K562 (cell line): Measurements from ENCODE around the gene TCIRG1. TPM values are rescaled to one million over a fixed set of nuclear protein-coding genes. Genes with fewer than 3 reads are reported as not detected.

Source experiments
- ATAC-seq: fragments of 200-7000 bp; cut with Tn5 transposase; 3 replicates; pipeline ENCODE4 v1.9.1; 2020; ENCODE audit warnings: moderate library complexity
- BruUV-seq: library from RNA; stranded (reverse); fragments of 400-500 nt; replicated peaks from 2 replicates; lab custom pipeline; 2021; lab: Mats Ljungman, UMichigan
- CTCF ChIA-PET: fragments of 300-600 bp; formaldehyde crosslinking; extraction: SDS; loops from one replicate; lab custom pipeline; 2021; ENCODE audit warnings: low intra/inter-chr PET ratio; lab: Yijun Ruan, JAX
- POLR2A ChIA-PET: fragments of 300-600, 350-650 bp; sonication (Branson Sonifier 250); formaldehyde crosslinking; extraction: SDS; loops from one replicate; lab custom pipeline; 2021; ENCODE audit warnings: antibody characterized with exemption, inconsistent platforms; lab: Yijun Ruan, JAX
- DNase-seq, 4 experiments: peaks; one replicate each; pipeline versions ENCODE4 v3.0.0 to v3.0.0-alpha.2; 2011 to 2018; ENCODE audit warnings: low spot score in 3 of 4, mixed read lengths in 3 of 4; ENCODE audit errors: extremely low read depth in 1 of 4
- FAIRE-seq: peaks from 2 replicates; lab custom pipeline; 2011; peaks lifted over from hg19 to GRCh38; lab: Jason Lieb, UNC
- H2AFZ ChIP-seq: 2 replicates; pipeline ENCODE4 v1.6.0; 2011; ENCODE audit warnings: low read depth, low read length, control low read depth, inconsistent platforms
- H3K27ac ChIP-seq: fragments of 200-600 bp; 3 replicates; pipeline ENCODE4 v1.8.0; 2011; ENCODE audit warnings: low read depth, mild to moderate bottlenecking, control low read depth, inconsistent platforms, low read length, moderate library complexity, mixed read lengths; ENCODE audit errors: extremely low read depth
- H3K27me3 ChIP-seq, 2 experiments: fragments of 300-600 bp in 1 of 2; 2 replicates in 1 of 2; 3 replicates in 1 of 2; pipeline versions ENCODE4 v1.6.0 to v1.8.0; 2011; ENCODE audit warnings: inconsistent platforms in 2 of 2, low read length in 2 of 2, mild to moderate bottlenecking in 1 of 2, mixed read lengths in 1 of 2, moderate library complexity in 1 of 2; ENCODE audit not compliant: control insufficient read depth in 2 of 2, insufficient read depth in 2 of 2
- H3K36me3 ChIP-seq: fragments of 300-600 bp; 3 replicates; pipeline ENCODE4 v1.8.0; 2011; ENCODE audit warnings: mild to moderate bottlenecking, low read length, inconsistent platforms; ENCODE audit not compliant: control insufficient read depth, insufficient read depth
- H3K4me1 ChIP-seq, 2 experiments: fragments of 200-600 bp in 1 of 2; replicated peaks in 1 of 2; 2 replicates in 1 of 2; 3 replicates in 1 of 2; pipeline versions ENCODE4 v1.5.1 to v1.8.0; 2011; ENCODE audit warnings: inconsistent platforms in 2 of 2, low read length in 2 of 2, mild to moderate bottlenecking in 1 of 2, mixed read lengths in 1 of 2, moderate library complexity in 1 of 2; ENCODE audit not compliant: control insufficient read depth in 2 of 2, insufficient read depth in 2 of 2
- H3K4me2 ChIP-seq: 2 replicates; pipeline ENCODE4 v1.6.1; 2011; ENCODE audit warnings: low read length, control low read depth, inconsistent platforms, mixed read lengths; ENCODE audit not compliant: insufficient read depth
- H3K4me3 ChIP-seq: fragments of 200-600 bp; sonication (generic), shearing (Covaris generic); 2 replicates; pipeline ENCODE4 v1.5.1; 2016; ENCODE audit warnings: control low read depth, inconsistent platforms
- H3K79me2 ChIP-seq: fragments of 200-600 bp; 3 replicates; pipeline ENCODE4 v1.8.0; 2011; ENCODE audit warnings: low read length, inconsistent platforms; ENCODE audit not compliant: control insufficient read depth, insufficient read depth
- H3K9ac ChIP-seq, 2 experiments: 2 replicates each; pipeline versions ENCODE4 v1.6.0 to v1.6.1; 2011; ENCODE audit warnings: low read depth in 2 of 2, low read length in 2 of 2, control low read depth in 1 of 2, inconsistent platforms in 1 of 2, mild to moderate bottlenecking in 1 of 2, mixed read lengths in 1 of 2; ENCODE audit not compliant: insufficient read depth in 1 of 2
- H3K9me1 ChIP-seq: one replicate; pipeline ENCODE4 v1.6.0; 2011; ENCODE audit warnings: inconsistent platforms, mild to moderate bottlenecking, low read length, moderate library complexity; ENCODE audit not compliant: control insufficient read depth, insufficient read depth
- H3K9me3 ChIP-seq: replicated peaks from 2 replicates; pipeline ENCODE4 v1.5.1; 2011; ENCODE audit warnings: low read depth, low read length, inconsistent platforms; ENCODE audit not compliant: control insufficient read depth, insufficient read depth
- H4K20me1 ChIP-seq: replicated peaks from 2 replicates; pipeline ENCODE4 v1.6.1; 2011; ENCODE audit warnings: low read length, inconsistent platforms, mixed read lengths; ENCODE audit not compliant: control insufficient read depth, insufficient read depth
- KHSRP ChIP-seq: fragments of 450-650 bp; IDR thresholded peaks from 2 replicates; pipeline ENCODE4 v1.6.1; 2017
- NR2C1 ChIP-seq, 2 experiments: fragments of 450-650 bp; IDR thresholded peaks; 2 replicates each; pipeline ENCODE4 v1.6.1; 2017; ENCODE audit warnings: mild to moderate bottlenecking in 2 of 2, antibody characterized with exemption in 1 of 2, inconsistent platforms in 1 of 2, missing compliant biosample characterization in 1 of 2, missing genetic modification characterization in 1 of 2
- POLR2G ChIP-seq: fragments of 200-400 bp; formaldehyde crosslinking; IDR thresholded peaks from 2 replicates; pipeline ENCODE4 v1.6.1; 2017; ENCODE audit warnings: low read depth, mild to moderate bottlenecking, antibody characterized with exemption, low read length, moderate library complexity
- SOX6 ChIP-seq: fragments of 450-650 bp; IDR thresholded peaks from 2 replicates; pipeline ENCODE4 v1.6.1; 2014; ENCODE audit warnings: mild to moderate bottlenecking
- YBX1 ChIP-seq: fragments of 450-650 bp; IDR thresholded peaks from 2 replicates; pipeline ENCODE4 v1.7.1; 2016; ENCODE audit warnings: mild to moderate bottlenecking
- ZNF263 ChIP-seq: sonication (generic); formaldehyde crosslinking; IDR thresholded peaks from 2 replicates; pipeline ENCODE4 v1.8.0; 2022; ENCODE audit warnings: mild to moderate bottlenecking, missing genetic modification reagents, borderline replicate concordance
- ZNF384 ChIP-seq: IDR thresholded peaks from 2 replicates; pipeline ENCODE4 v1.6.1; 2012; ENCODE audit warnings: low read depth, low read length, improper control_type of control experiment
- WGBS: fragments of 100-300 bp; shearing (Covaris generic); methylation state at CpG from one replicate; pipeline ENCODE4 v1.1.6; 2016; ENCODE audit warnings: low coverage, mixed read lengths; ENCODE audit not compliant: insufficient coverage; ENCODE audit errors: missing lambda C conversion rate; 5-methylcytosine and 5-hydroxymethylcytosine counted together
- in situ Hi-C: fragments of 300-500 bp; cut with MboI; formaldehyde crosslinking; loops from 4 replicates; pipeline ENCODE4 v1.15.0; 2018; ENCODE audit warnings: inconsistent platforms, mixed read lengths
- intact Hi-C: fragments of 100-400 bp; cut with micrococcal nuclease; formaldehyde crosslinking; loops from 2 replicates; pipeline ENCODE4 v1.14.2; 2022
- polyA plus RNA-seq, 8 experiments: library from polyadenylated mRNA; depleted of rRNA in 4 of 8; stranded (reverse) in 5 of 8; unstranded in 3 of 8; fragments of >200 nt; fragmentation: Nextera tagmentation in 2 of 8; fragmentation: Illumina TruSeq in 1 of 8; extraction: Ambion mirVana in 2 of 8; extraction: Trizol in 1 of 8; gene quantifications; 2 replicates each; pipeline versions ENCODE4 v1.2.1 to v1.2.3, GENCODE V29; 2011 to 2014; ENCODE audit warnings: inconsistent platforms in 1 of 8, missing spikeins in 1 of 8
- total RNA-seq, 7 experiments: library from RNA; depleted of rRNA in 6 of 7; stranded (reverse); fragments of >200 nt in 6 of 7; fragmentation: Illumina TruSeq in 2 of 7; extraction: Trizol in 2 of 7; gene quantifications; 2 replicates each; pipeline versions ENCODE4 v1.2.1 to v1.2.3, GENCODE V29; 2011 to 2021; ENCODE audit warnings: low replicate concordance in 1 of 7
- TF ChIP-seq, protein P1 (sequence below), 2 experiments: fragments of 150-350 bp in 1 of 2; IDR thresholded peaks; 2 replicates each; pipeline ENCODE4 v1.6.1; 2012 to 2016; ENCODE audit warnings: low read depth in 2 of 2, low read length in 2 of 2, mild to moderate bottlenecking in 1 of 2, moderate library complexity in 1 of 2
- TF ChIP-seq, protein P2 (sequence below): sonication (generic); formaldehyde crosslinking; IDR thresholded peaks from 2 replicates; pipeline ENCODE4 v1.8.0; 2023; ENCODE audit warnings: mild to moderate bottlenecking, missing genetic modification reagents
- TF ChIP-seq, protein P3 (sequence below): fragments of 250-450 bp; sonication (Bioruptor Pico); IDR thresholded peaks from 2 replicates; pipeline ENCODE4 v1.5.0; 2022; ENCODE audit warnings: mild to moderate bottlenecking

TCIRG1 gene
- total and polyA plus RNA-seq, 9 of the 15 experiments (the other 6 are each of a cell fraction or from before 2014, with no cell fraction given): 0.49 to 143 (median 24.4) TPM

DNA sequence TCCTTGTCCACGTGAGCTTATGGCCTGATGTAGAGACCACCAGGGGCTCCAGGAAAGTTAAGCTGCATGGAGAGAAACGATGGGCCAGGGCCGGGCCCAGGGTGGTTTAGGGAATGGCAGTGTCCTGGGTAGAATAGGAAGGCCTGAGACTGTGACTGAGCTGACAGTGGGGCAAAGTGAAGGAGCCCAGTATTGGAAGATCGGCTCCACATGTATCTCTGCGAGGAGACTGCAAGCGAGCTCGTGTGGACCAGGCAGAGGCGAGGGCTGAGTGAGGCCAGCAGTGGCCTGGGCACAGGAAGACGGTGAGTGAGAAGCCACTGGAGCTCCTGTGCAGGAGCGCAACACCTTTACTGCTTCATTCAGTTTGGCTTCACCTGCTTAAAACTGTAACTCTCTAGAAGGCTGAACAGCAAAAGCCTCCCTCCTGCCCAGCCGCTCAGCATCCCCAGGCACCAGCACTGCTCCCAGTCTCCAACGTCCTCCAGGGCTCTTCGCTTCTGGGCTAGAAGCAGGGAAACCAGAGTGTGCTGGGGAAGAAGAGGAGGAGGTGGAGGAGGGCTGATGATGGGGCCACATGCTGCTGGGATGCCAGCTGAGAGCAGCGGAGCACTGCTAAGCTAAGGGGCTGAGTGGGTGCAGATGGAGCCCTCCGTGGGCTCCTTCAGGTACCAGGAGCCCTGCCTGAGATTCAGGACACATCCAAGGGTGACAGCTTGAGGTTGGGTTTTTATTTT is 13.5 kb downstream of the TCIRG1 start:
- no peak overlapping the region for H3K27ac ChIP-seq
- intact Hi-C loops: no loop called here
- H3K36me3 ChIP-seq: peaks cover 66% of the 10 kb centered on the region; the same call in 2 of the 3 replicates
- no peaks in the 10 kb centered on the region for H3K27me3 ChIP-seq
- no peak overlapping the region for H3K4me3 ChIP-seq
- H3K4me2 ChIP-seq: no peak overlapping the region
- no peaks in the 10 kb centered on the region for H3K9me1 ChIP-seq
- H2AFZ ChIP-seq: no peak overlapping the region
- no peak for TF ChIP-seq SOX6
- TF ChIP-seq, protein P1, sequence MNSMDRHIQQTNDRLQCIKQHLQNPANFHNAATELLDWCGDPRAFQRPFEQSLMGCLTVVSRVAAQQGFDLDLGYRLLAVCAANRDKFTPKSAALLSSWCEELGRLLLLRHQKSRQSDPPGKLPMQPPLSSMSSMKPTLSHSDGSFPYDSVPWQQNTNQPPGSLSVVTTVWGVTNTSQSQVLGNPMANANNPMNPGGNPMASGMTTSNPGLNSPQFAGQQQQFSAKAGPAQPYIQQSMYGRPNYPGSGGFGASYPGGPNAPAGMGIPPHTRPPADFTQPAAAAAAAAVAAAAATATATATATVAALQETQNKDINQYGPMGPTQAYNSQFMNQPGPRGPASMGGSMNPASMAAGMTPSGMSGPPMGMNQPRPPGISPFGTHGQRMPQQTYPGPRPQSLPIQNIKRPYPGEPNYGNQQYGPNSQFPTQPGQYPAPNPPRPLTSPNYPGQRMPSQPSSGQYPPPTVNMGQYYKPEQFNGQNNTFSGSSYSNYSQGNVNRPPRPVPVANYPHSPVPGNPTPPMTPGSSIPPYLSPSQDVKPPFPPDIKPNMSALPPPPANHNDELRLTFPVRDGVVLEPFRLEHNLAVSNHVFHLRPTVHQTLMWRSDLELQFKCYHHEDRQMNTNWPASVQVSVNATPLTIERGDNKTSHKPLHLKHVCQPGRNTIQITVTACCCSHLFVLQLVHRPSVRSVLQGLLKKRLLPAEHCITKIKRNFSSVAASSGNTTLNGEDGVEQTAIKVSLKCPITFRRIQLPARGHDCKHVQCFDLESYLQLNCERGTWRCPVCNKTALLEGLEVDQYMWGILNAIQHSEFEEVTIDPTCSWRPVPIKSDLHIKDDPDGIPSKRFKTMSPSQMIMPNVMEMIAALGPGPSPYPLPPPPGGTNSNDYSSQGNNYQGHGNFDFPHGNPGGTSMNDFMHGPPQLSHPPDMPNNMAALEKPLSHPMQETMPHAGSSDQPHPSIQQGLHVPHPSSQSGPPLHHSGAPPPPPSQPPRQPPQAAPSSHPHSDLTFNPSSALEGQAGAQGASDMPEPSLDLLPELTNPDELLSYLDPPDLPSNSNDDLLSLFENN (IDR thresholded peaks at IDR 0.05; ENCODE audit: low read depth in 2 of 2, low read length in 2 of 2): no peak
- TF ChIP-seq ZNF263: peak; percentile 70; the same call in 1 of the 2 replicates
- no peak for TF ChIP-seq KHSRP
- TF ChIP-seq, protein P2, sequence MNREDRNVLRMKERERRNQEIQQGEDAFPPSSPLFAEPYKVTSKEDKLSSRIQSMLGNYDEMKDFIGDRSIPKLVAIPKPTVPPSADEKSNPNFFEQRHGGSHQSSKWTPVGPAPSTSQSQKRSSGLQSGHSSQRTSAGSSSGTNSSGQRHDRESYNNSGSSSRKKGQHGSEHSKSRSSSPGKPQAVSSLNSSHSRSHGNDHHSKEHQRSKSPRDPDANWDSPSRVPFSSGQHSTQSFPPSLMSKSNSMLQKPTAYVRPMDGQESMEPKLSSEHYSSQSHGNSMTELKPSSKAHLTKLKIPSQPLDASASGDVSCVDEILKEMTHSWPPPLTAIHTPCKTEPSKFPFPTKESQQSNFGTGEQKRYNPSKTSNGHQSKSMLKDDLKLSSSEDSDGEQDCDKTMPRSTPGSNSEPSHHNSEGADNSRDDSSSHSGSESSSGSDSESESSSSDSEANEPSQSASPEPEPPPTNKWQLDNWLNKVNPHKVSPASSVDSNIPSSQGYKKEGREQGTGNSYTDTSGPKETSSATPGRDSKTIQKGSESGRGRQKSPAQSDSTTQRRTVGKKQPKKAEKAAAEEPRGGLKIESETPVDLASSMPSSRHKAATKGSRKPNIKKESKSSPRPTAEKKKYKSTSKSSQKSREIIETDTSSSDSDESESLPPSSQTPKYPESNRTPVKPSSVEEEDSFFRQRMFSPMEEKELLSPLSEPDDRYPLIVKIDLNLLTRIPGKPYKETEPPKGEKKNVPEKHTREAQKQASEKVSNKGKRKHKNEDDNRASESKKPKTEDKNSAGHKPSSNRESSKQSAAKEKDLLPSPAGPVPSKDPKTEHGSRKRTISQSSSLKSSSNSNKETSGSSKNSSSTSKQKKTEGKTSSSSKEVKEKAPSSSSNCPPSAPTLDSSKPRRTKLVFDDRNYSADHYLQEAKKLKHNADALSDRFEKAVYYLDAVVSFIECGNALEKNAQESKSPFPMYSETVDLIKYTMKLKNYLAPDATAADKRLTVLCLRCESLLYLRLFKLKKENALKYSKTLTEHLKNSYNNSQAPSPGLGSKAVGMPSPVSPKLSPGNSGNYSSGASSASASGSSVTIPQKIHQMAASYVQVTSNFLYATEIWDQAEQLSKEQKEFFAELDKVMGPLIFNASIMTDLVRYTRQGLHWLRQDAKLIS (CRISPR knock-in tag): no peak
- TF ChIP-seq ZNF384: no peak
- TF ChIP-seq NR2C1 (IDR thresholded peaks at IDR 0.05): no peak
- TF ChIP-seq NR2C1 (tag; IDR thresholded peaks at IDR 0.05): no peak
- TF ChIP-seq, protein P3, sequence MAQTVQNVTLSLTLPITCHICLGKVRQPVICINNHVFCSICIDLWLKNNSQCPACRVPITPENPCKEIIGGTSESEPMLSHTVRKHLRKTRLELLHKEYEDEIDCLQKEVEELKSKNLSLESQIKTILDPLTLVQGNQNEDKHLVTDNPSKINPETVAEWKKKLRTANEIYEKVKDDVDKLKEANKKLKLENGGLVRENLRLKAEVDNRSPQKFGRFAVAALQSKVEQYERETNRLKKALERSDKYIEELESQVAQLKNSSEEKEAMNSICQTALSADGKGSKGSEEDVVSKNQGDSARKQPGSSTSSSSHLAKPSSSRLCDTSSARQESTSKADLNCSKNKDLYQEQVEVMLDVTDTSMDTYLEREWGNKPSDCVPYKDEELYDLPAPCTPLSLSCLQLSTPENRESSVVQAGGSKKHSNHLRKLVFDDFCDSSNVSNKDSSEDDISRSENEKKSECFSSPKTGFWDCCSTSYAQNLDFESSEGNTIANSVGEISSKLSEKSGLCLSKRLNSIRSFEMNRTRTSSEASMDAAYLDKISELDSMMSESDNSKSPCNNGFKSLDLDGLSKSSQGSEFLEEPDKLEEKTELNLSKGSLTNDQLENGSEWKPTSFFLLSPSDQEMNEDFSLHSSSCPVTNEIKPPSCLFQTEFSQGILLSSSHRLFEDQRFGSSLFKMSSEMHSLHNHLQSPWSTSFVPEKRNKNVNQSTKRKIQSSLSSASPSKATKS: no peak
- TF ChIP-seq YBX1: no peak
- peak; percentile 43 for TF ChIP-seq POLR2G
- TF ChIP-seq, all 486 proteins: peak for 2
- H3K79me2 ChIP-seq: no peaks in the 10 kb centered on the region
- ChIA-PET CTCF (no interaction called here), POLR2A (interaction anchor here (0.6 to 4.8 kb wide), 6 partner anchors 11 to 104 kb away, joined by 3 to 55 read pairs (median 6); partner anchors contain the start of gene TCIRG1)
- peak overlapping the region in 1 of 2 experiments; percentile 46; a peak in 2 of 4 replicates for H3K9ac ChIP-seq
- DNase-seq (no peak), FAIRE-seq (no peak), ATAC-seq (no peak)
- peaks cover 0 to 26% of the 10 kb centered on the region in 2 experiments; a peak in 1 of 5 replicates for H3K4me1 ChIP-seq
- in situ Hi-C loops: no loop called here
- no peaks in the 10 kb centered on the region; the same call in 1 of the 2 replicates for H4K20me1 ChIP-seq
- BruUV-seq: no TSS peak
- H3K9me3 ChIP-seq: no peaks in the 10 kb centered on the region
- WGBS: 83% methylated on average over 15 of the region's 15 CpGs
